ENCODE data around the gene TBC1D10B.

TBC1D10B gene

DNA sequence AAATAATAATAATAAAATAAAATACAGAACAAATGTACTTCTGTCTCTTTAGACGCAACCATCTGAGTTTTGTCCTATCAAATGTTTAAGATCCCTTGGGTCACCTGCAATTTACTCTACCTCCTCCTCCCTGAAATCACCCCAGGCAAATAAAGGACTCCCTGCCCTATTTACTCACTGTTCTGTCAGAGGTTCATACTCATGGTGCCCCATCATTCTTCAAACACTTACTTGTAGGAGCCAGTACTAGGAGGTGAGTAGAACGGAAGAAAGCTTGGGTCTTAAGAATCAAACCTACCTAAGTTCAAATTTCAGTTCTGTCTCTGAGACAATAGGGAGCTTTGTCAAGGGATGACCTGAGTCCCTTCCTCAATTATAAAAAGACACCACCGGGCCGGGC, 3.8 kb downstream of the TBC1D10B start:
- ATAC-seq (ENCODE audit: insufficient read depth, low read depth), result no peak
- peaks cover 52% of the 10 kb centered on the region for H3K36me3 ChIP-seq (ENCODE audit: insufficient read depth, low read length)
- H2AFZ ChIP-seq (ENCODE audit: low read depth, low read length), result no peak overlapping the region
- peaks cover 78% of the 10 kb centered on the region for H3K79me2 ChIP-seq (ENCODE audit: insufficient read depth, low read length)
- H3K4me3 ChIP-seq (ENCODE audit: low read depth in 1 of 2, low read length in 2 of 2), result peak overlapping the region in 1 of 2 experiments; percentile 73; a peak in 2 of 4 replicates
- TF ChIP-seq, protein P1, sequence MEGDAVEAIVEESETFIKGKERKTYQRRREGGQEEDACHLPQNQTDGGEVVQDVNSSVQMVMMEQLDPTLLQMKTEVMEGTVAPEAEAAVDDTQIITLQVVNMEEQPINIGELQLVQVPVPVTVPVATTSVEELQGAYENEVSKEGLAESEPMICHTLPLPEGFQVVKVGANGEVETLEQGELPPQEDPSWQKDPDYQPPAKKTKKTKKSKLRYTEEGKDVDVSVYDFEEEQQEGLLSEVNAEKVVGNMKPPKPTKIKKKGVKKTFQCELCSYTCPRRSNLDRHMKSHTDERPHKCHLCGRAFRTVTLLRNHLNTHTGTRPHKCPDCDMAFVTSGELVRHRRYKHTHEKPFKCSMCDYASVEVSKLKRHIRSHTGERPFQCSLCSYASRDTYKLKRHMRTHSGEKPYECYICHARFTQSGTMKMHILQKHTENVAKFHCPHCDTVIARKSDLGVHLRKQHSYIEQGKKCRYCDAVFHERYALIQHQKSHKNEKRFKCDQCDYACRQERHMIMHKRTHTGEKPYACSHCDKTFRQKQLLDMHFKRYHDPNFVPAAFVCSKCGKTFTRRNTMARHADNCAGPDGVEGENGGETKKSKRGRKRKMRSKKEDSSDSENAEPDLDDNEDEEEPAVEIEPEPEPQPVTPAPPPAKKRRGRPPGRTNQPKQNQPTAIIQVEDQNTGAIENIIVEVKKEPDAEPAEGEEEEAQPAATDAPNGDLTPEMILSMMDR (IDR thresholded peaks at IDR 0.05; ENCODE audit: borderline replicate concordance, extremely low read depth, low read length, poor library complexity, severe bottlenecking), result no peak
- TF ChIP-seq EZH2 (IDR thresholded peaks at IDR 0.05; ENCODE audit: borderline replicate concordance, low read depth, low read length, severe bottlenecking), result no peak
- no peaks in the 10 kb centered on the region for H3K27me3 ChIP-seq (ENCODE audit: insufficient read depth, low read length, poor library complexity)
- no peaks in the 10 kb centered on the region for H3K9me3 ChIP-seq (ENCODE audit: insufficient read depth, low read length, severe bottlenecking)
- H4K20me1 ChIP-seq (ENCODE audit: insufficient read depth, low read length), result peaks cover 30% of the 10 kb centered on the region
- H3K27ac ChIP-seq (ENCODE audit: low read length), result no peak overlapping the region
- H3K9ac ChIP-seq (ENCODE audit: low read depth, low read length), result peak overlapping the region; percentile 77; the same call in 1 of the 2 replicates
- no peak for DNase-seq
- peaks cover 45% of the 10 kb centered on the region for H3K4me1 ChIP-seq (ENCODE audit: insufficient read depth, low read length)
- peak overlapping the region; percentile 86 for H3K4me2 ChIP-seq (ENCODE audit: insufficient read depth, low read length)

DNA sequence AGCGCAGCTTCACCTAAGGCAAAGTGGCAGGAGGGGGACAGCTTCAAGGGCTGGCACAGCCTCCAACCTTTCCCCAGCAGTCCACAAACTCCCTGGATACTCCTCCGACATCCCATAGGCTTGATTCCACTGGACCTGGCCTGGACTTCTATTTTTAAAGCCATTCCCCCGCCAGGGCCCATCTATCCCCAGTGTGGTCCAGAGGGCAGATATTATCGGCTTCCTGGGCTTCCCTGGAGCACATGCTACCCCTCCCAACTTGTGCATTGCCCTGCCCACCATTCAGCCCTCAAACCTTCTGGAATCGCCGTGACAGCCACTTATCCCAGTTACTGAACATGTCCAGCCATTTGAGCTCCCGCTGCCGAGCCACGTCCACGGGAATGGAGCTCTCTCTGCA, 5.1 kb downstream of the TBC1D10B start:
- H4K20me1 ChIP-seq (ENCODE audit: insufficient read depth, low read length), result peaks cover 30% of the 10 kb centered on the region
- DNase-seq (no peak), ATAC-seq (ENCODE audit: insufficient read depth, low read depth) (no peak)
- H3K36me3 ChIP-seq (ENCODE audit: insufficient read depth, low read length), result peaks cover 62% of the 10 kb centered on the region
- H3K4me3 ChIP-seq (ENCODE audit: low read depth in 1 of 2, low read length in 2 of 2), result no peak overlapping the region
- no peak overlapping the region for H2AFZ ChIP-seq (ENCODE audit: low read depth, low read length)
- H3K9me3 ChIP-seq (ENCODE audit: insufficient read depth, low read length, severe bottlenecking), result no peaks in the 10 kb centered on the region
- H3K4me1 ChIP-seq (ENCODE audit: insufficient read depth, low read length), result peaks cover 40% of the 10 kb centered on the region
- peaks cover 88% of the 10 kb centered on the region for H3K79me2 ChIP-seq (ENCODE audit: insufficient read depth, low read length)
- no peak overlapping the region for H3K27ac ChIP-seq (ENCODE audit: low read length)
- no peaks in the 10 kb centered on the region for H3K27me3 ChIP-seq (ENCODE audit: insufficient read depth, low read length, poor library complexity)
- no peak for TF ChIP-seq EZH2 (IDR thresholded peaks at IDR 0.05; ENCODE audit: borderline replicate concordance, low read depth, low read length, severe bottlenecking)
- TF ChIP-seq, protein P1 (IDR thresholded peaks at IDR 0.05; ENCODE audit: borderline replicate concordance, extremely low read depth, low read length, poor library complexity, severe bottlenecking), result no peak
- no peak overlapping the region for H3K9ac ChIP-seq (ENCODE audit: low read depth, low read length)
- H3K4me2 ChIP-seq (ENCODE audit: insufficient read depth, low read length), result 0 out of 2 replicates have a peak overlapping the region, but pooled peaks have one; percentile 21

DNA sequence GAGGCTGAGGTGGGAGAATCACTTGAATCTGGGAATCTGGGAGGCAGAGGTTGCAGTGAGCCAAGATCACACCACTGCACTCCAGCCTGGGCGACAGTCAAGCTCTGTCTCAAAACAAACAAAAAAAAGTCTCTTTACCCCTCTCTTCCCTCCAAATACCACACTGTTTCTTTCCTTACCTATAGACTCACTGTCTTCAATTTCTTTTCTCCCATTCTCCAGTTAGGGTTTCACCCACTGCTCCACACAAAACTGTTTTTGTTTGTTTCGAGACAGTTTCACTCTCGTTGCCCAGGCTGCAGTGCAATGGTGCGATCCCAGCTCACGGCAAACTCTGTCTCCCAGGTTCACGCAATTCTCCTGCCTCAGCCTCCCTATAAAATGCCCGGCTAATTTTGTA, 9.1 kb downstream of the TBC1D10B start:
- Histone ChIP-seq H3K9me3 (ENCODE audit: insufficient read depth, low read length, severe bottlenecking) (no peaks in the 10 kb centered on the region), H3K36me3 (ENCODE audit: insufficient read depth, low read length) (peaks cover 82% of the 10 kb centered on the region), H3K4me1 (ENCODE audit: insufficient read depth, low read length) (peaks cover 24% of the 10 kb centered on the region), H3K79me2 (ENCODE audit: insufficient read depth, low read length) (peaks cover 54% of the 10 kb centered on the region), H3K4me2 (ENCODE audit: insufficient read depth, low read length) (no peak overlapping the region), H3K9ac (ENCODE audit: low read depth, low read length) (no peak overlapping the region), H3K27me3 (ENCODE audit: insufficient read depth, low read length, poor library complexity) (no peaks in the 10 kb centered on the region), H2AFZ (ENCODE audit: low read depth, low read length) (no peak overlapping the region), H3K4me3 (ENCODE audit: low read depth in 1 of 2, low read length in 2 of 2) (no peak overlapping the region), H4K20me1 (ENCODE audit: insufficient read depth, low read length) (peaks cover 13% of the 10 kb centered on the region; the same call in 1 of the 2 replicates), H3K27ac (ENCODE audit: low read length) (no peak overlapping the region)
- TF ChIP-seq, protein P1 (IDR thresholded peaks at IDR 0.05; ENCODE audit: borderline replicate concordance, extremely low read depth, low read length, poor library complexity, severe bottlenecking), result no peak
- no peak for TF ChIP-seq EZH2 (IDR thresholded peaks at IDR 0.05; ENCODE audit: borderline replicate concordance, low read depth, low read length, severe bottlenecking)
- no peak for ATAC-seq (ENCODE audit: insufficient read depth, low read depth)
- DNase-seq, result no peak

DNA sequence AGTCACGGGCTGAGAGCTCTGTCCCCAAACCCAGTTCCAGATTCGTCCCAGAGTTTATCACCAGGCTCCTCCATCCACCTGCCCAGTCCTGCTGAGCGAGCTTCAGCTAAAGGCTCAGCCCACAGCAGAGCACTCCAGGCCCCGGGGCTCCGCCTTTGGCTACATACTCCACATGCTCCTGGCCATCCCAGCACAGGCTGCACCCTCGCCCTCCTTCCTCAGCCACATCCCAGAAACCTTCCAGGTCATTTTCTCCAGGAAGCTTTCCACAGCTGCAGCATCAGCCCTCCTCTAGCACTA, 10.5 kb downstream of the TBC1D10B start:
- Histone ChIP-seq H3K79me2 (ENCODE audit: insufficient read depth, low read length) (peaks cover 50% of the 10 kb centered on the region), H4K20me1 (ENCODE audit: insufficient read depth, low read length) (peaks cover 7% of the 10 kb centered on the region; the same call in 1 of the 2 replicates), H3K9ac (ENCODE audit: low read depth, low read length) (no peak overlapping the region), H3K4me3 (ENCODE audit: low read depth in 1 of 2, low read length in 2 of 2) (no peak overlapping the region), H3K27ac (ENCODE audit: low read length) (no peak overlapping the region), H3K4me2 (ENCODE audit: insufficient read depth, low read length) (no peak overlapping the region), H3K36me3 (ENCODE audit: insufficient read depth, low read length) (peaks cover 71% of the 10 kb centered on the region), H2AFZ (ENCODE audit: low read depth, low read length) (no peak overlapping the region), H3K4me1 (ENCODE audit: insufficient read depth, low read length) (peaks cover 25% of the 10 kb centered on the region), H3K27me3 (ENCODE audit: insufficient read depth, low read length, poor library complexity) (no peaks in the 10 kb centered on the region), H3K9me3 (ENCODE audit: insufficient read depth, low read length, severe bottlenecking) (no peaks in the 10 kb centered on the region)
- TF ChIP-seq EZH2 (IDR thresholded peaks at IDR 0.05; ENCODE audit: borderline replicate concordance, low read depth, low read length, severe bottlenecking), result no peak
- TF ChIP-seq, protein P1 (IDR thresholded peaks at IDR 0.05; ENCODE audit: borderline replicate concordance, extremely low read depth, low read length, poor library complexity, severe bottlenecking), result no peak
- DNase-seq (no peak), ATAC-seq (ENCODE audit: insufficient read depth, low read depth) (no peak)
